Glomerular visceral epithelial cell (primary cell): ENCODE results near the gene PKIG.
A peak's percentile ranks its signal among the peaks of the same experiment; 100 is the strongest.
"Not testable (repeated sequence)": the region's sequence is repeated elsewhere in the genome, so short reads cannot be mapped to it uniquely, and the experiment has no call there.

Experiments
- DNase-seq: peaks from one replicate; pipeline ENCODE4 v3.0.0-alpha.2; 2016; ENCODE audit errors: extremely low spot score

PKIG gene

DNA sequence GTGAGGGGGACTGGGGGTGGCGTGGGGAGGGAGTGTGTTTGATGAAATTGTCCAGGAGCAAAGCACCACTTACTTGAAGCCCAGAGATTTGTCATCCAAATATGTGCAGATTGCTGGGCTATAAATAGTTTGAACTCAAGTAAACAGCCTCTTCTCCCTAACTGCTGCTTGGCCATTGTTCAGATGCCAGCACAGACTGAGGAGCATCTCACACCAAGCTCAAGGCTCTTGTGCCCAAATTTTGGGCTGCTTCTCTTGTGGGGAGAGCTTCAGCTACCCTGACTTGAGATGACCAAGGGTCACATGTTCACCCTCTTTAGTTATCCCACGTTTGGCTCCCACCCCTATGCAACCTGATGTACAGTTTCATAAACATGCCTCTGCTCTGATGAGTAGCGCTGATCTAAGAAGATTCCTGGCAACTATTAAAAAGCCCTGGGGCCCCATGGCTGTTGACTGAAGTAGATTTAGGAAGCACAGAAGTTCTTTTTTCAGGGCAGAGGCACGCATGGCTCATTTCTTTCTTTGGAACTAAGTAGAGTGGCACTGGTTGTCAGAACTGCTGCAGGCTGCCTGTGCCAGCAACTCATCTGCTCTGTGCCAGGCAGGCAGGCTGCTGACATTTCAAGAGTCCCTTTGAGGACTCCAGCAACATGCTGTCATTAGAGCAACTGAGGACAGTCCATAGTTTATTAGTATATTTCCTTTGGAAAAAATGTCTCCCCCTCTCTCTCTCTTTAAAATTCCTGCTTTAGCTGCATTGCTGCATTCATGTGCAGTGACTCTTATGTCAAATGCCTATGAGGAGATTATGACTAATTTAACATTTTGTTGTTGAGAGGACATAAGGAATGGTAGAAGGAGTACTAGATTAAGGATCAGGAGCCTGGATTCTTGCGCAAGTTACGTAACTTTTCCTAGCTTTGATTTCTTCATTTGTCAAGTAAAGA, 9.6 kb upstream of the PKIG start:
- DNase-seq = peak; percentile 65

DNA sequence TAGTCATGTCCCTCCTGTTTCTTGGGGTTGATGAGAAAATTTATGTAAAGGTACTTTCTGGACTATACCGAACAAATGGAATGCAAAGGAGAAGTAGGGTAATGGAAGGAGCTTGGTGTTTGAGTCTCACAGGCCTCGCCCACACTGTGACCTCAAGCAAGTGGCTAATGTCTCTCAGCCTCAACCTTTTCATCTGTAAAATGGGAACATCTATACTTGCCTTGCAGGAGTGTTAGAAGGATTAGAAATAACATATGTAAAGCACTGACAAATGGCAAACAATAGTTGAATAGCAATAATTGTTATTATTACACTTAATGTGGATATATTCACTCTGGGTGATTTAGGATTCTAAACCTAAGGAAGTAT, 8.9 kb upstream of the PKIG start:
- DNase-seq = no peak

DNA sequence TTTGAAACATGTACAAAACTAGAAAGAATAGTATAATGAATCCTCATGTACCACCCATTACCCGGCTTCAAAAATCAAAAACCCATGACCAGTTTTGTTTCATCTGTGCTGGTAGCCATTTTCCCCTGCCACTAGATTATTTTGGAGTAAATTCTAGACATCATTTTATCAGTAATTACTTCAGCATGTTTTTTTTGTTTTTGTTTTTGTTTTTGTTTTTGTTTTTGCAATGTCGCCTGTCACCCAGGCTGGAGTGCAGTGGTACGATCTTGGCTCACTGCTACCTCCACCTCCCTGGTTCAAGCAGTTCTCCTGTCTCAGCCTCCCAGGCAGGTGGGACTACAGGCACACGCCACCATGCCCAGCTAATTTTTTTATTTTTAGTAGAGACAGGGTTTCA, 8.0 kb upstream of the PKIG start:
- no peak for DNase-seq

DNA sequence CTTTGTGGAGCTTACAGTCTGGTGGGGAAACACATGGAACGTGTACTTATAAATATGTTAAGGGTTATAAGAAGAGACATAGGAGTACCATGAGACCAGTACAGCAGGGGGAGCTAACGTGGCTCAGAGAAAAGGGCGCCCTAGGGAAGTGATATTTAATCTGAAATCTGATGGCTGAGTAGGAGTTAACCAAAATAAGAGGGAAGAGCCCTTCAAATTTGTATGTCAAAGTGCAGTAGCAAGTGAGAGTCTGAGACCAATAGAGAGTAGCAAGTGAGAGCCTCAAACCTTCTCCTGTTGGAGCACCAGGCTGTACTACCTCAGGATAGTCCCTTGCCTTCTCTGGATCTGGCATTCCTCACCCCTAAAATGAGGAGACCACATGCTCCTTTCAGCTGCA, 6.1 kb upstream of the PKIG start:
- DNase-seq = peak; percentile 30

DNA sequence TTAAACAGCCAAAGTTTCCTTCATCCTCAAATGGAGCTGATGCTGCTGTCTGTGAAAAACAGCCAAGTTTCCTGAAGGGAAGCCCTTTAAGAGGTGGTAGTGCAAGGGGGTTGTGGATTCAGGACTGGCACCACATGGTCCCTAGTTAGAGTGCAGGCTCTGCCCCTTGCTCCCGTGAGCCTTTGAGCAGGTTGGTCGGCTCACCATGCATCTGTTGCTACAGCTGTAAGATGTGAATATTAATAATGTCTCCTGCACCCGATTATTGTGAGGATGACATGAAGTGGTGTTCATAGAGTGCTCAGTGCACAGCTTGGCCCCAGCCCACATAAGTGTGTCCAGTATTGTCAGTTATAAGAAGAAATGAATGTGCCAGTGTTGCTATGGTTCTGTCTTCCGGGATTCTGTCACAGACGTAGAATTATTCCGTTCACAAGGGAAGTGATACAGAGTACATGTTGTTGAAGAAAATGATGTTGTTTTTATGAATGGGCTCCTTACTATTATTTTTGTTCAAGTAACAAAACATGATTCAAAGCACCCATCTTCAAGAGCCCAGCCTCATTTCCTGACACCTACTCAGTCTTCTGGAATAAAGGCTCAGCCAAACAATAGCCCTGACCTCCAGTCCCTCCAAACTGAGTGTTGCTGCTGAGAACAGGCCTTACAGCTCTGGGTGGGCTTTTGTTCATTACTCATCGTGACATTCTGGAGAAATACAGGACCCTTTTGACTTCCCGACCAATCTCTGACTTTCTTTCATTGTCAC, 2.9 kb upstream of the PKIG start:
- no peak for DNase-seq

DNA sequence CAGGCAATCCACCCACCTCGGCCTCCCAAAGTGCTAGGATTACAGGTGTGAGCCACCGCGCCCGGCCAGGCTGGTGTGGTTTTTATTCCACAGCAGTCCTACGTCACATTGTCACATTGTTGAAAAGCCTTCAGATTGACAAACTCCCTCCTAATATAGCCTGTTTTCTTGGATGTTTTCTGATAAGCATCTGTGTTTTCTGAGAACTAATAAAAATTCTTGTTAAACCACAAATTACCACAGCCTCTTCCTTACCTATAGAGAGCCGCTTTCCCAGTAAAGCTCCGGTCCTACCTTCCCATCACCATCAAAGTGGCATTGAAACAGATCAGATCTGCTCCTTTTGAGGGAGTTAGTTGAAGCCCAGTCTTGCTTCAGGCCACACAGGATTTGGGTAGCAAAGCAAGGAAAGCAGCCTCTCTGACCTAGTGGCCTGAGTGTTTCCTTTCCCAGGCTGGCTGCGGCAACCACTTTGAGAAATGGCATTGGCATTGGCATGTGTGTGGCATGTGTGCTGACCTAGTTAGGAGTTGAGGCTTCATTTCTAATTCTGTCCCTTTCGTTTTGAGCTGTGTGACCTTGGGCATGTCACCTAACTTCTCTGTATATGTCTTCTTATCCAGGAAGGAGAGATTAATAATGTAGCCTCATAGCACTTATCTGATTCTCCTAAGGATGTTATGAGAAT, 1.7 kb upstream of the PKIG start:
- DNase-seq = no peak

DNA sequence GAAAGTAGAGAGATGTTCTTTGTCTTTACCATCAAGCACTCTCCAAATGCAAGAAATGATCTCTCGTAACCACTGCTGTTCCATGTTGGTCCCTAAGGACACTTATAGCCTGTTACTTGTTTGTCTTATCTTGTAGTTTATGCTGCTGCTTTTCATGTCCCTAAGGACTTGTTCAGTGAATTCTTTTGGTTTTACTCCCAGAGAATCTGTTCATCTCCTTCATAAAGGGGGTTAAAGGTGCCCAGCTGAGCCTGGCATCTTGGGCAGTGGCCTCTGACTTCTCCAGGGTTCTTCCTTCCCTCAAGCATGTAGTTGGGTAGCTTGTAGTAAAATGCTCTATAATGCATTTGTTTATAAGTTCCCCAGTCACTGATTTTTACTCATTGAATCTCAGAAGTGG, 864 bp upstream of the PKIG start:
- no peak for DNase-seq

DNA sequence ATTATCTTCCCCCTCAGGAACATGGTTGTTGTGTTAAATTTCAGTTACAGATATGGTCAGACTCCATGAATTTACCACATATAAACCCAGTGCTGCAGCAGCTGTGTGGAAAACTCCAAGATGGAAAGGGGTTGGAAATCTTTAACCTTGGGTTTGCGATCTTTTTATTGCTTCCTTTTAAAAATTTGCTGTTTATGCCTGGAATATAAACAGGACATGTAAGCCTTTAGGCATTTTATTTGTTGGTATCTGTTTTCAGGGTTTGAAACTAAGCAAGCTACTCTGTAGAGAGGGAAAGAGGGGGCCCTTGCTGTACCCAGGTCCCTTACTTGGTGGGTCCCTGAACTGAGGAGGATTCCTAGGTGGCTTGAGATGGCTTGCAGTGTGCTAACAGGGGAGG, 778 bp downstream of the PKIG start:
- no peak for DNase-seq

DNA sequence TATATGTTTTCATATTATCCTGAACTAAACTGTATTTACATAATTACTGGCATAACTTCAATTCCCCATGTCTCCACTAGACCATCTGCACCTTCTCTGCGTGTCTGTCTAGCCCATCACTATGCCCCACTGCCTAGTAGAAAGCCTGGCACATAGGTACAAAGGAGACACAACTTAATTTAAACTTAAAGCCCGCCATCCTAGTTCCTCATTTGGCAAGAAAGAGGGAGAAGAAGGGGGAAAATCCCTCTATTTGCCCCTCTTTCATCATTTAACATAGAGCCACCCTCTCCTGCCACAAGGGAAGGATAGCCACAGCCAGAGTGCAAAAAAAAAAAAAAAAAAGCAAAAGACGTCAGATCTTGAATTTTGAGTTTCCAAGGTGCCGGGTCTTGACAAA, 1.8 kb downstream of the PKIG start:
- no peak for DNase-seq

DNA sequence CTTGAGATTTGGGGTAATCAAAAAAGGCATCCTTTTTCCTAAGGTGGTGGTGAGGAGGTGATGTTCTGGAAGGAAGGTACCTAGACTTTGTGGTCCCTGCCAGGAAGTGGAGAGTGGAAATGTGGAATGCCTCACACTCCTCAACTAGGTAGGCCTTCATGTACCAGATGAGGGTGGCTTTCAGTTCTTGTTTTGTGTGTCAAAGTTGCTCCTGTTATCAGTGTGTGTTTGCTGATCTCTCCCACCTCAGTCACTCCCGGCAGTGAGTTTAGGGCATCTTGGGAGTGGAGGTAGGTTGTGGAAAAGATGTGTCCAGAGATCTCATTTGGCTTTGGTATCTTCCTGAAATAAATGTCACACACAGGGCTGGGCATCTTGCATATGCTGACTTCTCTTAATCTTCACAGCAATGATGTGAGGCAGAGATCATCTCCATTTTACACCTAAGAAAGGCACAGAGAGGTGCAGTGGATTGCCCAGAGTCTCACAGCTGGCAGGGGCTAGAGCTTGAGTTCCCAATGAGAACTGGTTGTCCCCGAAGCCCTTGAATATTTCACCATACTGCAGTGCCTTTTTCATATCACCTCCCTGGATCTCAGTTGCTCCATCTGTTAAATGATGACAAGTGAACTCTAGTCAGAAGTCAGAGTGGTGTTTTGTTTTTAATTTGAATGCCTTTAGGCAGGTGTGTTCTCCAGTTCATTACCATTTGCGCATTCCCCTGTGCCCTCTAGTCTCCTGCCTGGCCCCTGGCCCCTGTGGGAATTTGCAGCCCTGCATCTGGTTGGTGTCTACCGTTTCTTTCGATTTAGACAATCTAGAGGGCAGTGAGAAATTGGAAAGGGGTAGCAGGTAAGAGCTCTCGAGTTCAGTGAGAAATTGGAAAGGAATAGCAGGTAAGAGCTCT, 2.9 kb downstream of the PKIG start:
- no peak for DNase-seq

DNA sequence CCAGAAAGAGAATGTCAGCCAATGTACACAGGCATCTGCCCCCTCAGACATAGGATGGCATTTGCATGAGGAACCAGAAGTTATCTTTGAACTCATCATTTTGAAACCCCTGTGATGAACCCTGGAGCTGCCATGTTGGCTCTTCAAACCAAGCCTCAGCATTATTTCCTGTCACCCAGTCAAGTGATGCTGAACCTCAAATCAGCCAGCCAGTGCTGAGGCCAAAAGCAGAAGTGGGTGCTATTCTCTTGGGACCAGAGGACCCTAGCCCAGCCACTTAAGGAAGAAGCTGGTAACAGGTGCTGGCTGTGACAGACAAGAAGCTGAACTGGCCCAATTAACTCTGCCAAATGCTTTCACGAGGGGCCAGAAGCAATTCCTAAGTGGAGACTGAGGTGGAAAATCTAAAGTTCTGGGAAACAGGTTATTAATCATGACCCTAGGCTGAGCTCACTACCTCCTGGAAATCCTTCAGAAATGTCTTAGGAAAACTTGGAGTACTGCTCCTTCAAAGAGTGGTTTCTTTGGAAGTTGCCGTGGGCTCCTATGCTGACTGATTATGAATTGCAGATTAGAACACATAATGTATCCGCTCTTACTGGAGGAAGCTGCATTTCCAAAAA, 4.0 kb downstream of the PKIG start:
- DNase-seq = no peak

DNA sequence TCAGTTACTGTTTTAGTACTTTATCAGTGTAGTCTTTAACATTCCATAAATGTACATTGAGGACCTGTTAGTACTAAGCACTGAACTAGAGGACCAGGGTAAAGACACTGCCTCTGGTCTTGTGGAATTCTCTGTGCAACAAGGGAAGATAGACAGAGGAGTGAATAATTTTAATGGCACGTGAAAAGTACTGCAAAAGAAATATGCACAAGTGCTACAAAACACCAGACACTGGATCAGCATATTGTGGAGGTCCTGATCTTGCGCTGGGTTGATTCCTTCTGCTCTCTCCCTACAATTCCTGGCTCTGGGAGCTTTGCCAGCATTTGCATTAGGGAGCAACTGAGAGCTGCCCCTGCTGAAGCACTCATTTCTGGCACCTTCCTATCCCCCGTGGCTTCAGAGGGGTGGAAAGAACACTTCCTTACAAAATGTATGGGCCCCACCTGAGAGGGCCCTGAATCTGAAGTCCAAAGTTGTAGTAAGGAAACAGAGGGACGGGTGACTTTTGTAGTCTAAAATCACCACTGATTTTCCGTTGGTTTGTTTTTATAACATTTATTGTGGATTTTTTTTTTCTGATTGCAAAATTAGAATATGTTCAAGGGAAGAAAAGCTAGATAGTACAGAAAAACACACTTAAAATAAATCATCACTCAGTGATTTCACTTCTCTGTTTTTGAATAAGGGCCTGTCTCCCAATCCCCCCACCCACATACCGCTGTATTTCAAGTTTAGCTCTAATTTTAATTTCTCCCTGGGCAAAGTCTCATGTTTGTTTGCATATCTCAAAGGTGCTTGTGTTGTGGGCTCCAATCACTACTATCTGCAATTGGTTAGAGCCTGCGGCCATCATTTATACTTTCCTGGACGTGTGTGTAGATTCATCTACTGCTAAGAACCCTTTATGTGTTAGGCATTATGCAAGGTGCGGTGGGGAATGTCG, 4.9 kb downstream of the PKIG start:
- no peak for DNase-seq

DNA sequence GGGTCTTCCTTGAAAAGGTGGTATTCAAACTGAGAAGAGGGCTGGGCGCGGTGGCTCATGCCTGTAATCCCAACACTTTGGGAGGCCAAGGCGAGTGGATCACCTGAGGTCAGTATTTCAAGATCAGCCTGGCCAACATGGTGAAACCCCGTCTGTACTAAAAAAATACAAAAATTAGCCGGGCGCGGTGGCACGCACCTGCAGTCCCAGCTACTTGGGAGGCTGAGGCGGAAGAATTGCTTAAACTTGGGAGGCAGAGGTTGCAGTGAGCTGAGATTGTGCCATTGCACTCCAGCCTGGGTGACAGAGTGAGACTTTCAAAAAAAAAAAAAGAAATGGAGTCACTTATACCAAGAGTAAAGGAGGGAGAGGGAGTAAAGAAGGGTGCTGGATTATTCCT, 5.9 kb downstream of the PKIG start:
- not testable (repeated sequence) for DNase-seq

DNA sequence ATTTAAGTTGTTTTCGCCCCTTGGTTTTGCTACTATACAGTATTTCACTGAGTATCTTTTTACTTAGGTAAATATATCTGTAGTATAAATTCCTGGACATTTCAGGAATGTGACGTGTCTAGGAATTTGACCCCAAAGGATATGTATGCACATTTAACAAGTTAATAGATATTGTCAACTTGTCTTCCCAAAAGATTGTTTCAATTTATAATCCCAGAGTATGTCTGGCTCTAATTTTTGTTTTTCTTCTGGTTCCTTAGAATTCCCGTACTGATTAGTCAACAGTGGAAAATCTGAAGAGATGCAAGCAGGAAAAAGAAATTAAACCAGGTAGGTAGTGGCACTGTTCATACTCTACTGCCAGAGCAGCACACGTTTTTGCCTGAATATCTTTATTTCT, 7.2 kb downstream of the PKIG start:
- DNase-seq = no peak

DNA sequence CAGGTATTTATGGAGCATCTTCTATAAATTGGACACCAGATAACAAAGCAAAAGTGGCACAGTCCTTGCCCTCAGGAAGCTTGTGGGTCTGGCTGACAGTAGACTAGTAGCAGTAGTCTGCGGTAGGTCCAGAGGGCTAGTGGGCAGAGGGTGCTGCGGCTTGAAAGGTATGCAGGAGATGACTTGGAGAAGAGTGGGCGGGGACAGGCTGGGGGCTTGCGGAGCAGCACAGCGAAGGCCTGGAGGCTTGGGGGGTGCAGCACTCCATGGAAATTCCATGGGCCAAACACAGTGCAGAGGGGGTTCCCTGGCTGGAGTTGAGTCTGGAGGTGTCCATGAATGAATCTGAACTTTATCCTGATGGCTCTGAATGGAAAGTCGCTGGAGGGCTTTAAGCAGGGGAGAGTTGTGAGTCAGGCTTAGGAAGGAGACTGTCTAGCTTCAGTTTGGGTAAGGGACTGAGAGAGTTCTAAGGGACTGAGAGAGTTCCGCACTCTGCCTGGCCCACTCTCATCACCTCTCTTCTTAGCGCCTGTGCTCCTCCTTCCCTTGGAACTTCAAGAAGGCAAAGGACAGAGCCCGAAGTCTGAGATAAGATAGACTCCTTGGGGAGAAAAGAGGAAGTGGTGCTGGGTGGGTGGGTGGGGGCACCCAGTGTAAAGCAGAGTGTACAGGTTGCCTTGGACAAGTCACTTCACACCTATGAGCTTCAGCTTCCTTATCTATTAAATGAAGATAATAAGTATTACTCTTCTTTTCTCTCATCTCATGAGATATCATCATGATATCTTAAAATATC, 8.8 kb downstream of the PKIG start:
- no peak for DNase-seq

DNA sequence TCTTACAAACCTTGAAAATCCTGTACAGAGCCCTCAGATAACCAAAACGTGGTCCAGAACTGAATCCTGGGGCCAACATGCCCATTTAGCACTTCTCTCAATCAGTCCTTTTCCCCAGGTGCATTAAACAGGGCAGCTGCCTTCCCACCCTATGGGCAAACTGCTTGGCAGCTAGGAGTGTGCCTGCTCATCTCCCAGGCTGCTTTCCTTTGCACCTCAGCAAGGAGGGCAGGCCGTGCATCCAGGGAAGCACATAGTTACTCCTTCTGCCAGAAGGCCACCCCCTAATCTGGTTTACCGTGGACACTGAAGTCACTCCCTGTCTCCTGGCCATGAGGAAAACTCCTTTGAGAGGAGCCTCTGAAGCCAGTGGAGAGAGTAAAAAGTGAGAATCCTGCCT, 10.0 kb downstream of the PKIG start:
- DNase-seq = no peak

DNA sequence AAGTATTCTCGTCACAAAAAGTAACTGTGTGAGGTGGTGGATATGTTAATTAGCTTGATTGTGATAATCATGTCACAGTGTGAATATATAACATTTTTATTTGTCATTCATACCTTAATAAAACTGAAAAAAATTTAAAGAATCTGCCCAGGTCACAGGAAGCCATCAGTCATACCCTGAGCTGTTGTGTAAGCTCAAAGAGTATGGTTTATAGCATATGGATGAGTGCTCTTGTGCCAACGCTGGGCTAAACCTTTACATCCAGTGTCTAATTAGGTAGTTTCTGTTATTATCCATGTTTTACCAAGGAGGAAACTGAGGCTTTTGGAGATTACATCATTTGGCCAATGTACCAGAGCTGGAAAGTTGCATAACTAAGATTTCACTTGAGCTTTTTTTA, 11.4 kb downstream of the PKIG start:
- DNase-seq = no peak

DNA sequence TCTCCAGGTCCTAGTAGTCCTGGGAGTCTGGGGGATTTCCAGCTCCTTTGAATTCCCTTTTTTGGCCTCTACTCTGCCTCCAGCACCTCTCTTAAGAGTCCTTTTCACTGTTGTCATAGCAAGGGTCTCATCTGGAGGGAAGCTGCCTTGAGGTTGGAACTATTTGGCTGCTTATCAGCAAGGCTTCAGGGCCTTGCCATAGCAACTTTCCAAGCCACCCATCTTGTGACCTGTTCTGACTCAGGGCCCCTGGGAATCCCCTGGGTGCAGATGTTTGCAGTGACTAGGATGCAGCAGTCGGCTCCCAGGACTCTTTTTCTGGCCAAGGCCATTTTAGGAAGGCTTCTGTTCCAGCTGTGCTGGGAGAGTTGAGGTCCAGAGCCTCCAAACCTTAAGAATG, 12.4 kb downstream of the PKIG start:
- peak; percentile 80 for DNase-seq

DNA sequence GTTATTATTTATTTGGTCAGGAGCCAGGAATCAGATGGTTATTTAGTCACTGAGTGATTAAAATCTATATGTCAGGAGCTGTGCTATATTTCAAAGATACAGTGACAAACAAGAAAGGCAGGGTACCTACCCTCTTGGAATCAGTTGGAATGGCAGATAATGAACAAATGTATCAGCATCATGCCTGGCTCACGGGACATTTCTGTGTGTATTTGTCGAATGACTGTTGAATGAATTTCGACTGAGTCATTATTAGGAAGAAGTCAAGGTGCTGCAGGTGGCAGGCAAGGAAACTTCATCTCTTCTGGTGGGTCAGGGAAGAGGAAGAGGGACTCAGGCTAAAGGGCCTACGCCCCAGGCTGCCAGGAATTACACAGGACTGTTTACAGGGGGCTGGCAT, 13.6 kb downstream of the PKIG start:
- DNase-seq = no peak
